B cell (primary cell): ENCODE data around the gene LPO. TPM values are rescaled to one million over a fixed set of nuclear protein-coding genes. Genes with fewer than 3 reads are reported as not detected.

Experiments used
- ATAC-seq: fragments of 200-7000 bp; cut with Tn5 transposase; one replicate; pipeline ENCODE4 v1.10.0; 2021; ENCODE audit warnings: low read depth, mild to moderate bottlenecking, moderate number of reproducible peaks, moderate library complexity
- CTCF ChIA-PET: fragments of 350-600 bp; sonication (Branson Sonifier 250); formaldehyde crosslinking; loops from one replicate; lab custom pipeline; 2021; ENCODE audit warnings: antibody characterized with exemption, inconsistent platforms; lab: Charles Lee
- POLR2A ChIA-PET: fragments of 350-600 bp; sonication (Branson Sonifier 250); formaldehyde crosslinking; loops from one replicate; lab custom pipeline; 2021; ENCODE audit warnings: antibody characterized with exemption; lab: Charles Lee
- DNase-seq: peaks from one replicate; pipeline ENCODE4 v3.0.0; 2013
- H2AFZ ChIP-seq: 2 replicates; pipeline ENCODE4 v1.6.1; 2012; ENCODE audit warnings: mild to moderate bottlenecking, low read depth, low read length; ENCODE audit not compliant: insufficient read depth, poor library complexity, severe bottlenecking
- H3K27ac ChIP-seq, 2 donors: 1 replicate in 1 of 2; 2 replicates in 1 of 2; pipeline ENCODE4 v1.5.1; 2012 to 2013; ENCODE audit warnings: low read length in 2 of 2, mild to moderate bottlenecking in 2 of 2, moderate library complexity in 1 of 2
- H3K27me3 ChIP-seq, 4 experiments: fragments of 200-600 bp in 1 of 4; sonication (generic) in 1 of 4; replicated peaks in 1 of 4; 1 replicate in 2 of 4; 2 replicates in 2 of 4; pipeline versions ENCODE4 v1.6.1 to v1.7.0; 2013 to 2016; ENCODE audit warnings: low read length in 3 of 4, mild to moderate bottlenecking in 2 of 4, mixed read lengths in 1 of 4, moderate library complexity in 1 of 4; ENCODE audit not compliant: insufficient read depth in 4 of 4, control insufficient read depth in 3 of 4; ENCODE audit errors: control extremely low read depth in 1 of 4
- H3K36me3 ChIP-seq, 2 experiments: replicated peaks in 1 of 2; 1 replicate in 1 of 2; 2 replicates in 1 of 2; pipeline versions ENCODE4 v1.6.1 to v1.7.1; 2013; ENCODE audit warnings: low read length in 1 of 2; ENCODE audit not compliant: insufficient read depth in 2 of 2, control insufficient read depth in 1 of 2; ENCODE audit errors: control extremely low read depth in 1 of 2, extremely low read depth in 1 of 2
- H3K4me1 ChIP-seq, 2 donors: fragments of 200-600 bp in 1 of 2; sonication (generic) in 1 of 2; 1 replicate in 1 of 2; 2 replicates in 1 of 2; pipeline versions ENCODE4 v1.5.1 to v1.6.1; 2013 to 2017; ENCODE audit warnings: low read length in 2 of 2; ENCODE audit not compliant: control insufficient read depth in 2 of 2, insufficient read depth in 2 of 2
- H3K4me2 ChIP-seq: replicated peaks from 2 replicates; pipeline ENCODE3; 2012; ENCODE audit warnings: mild to moderate bottlenecking, low read depth, low read length; ENCODE audit not compliant: poor library complexity, severe bottlenecking
- H3K4me3 ChIP-seq, 5 experiments: fragments of 200-600 bp in 1 of 5; sonication (generic) in 1 of 5; 1 replicate in 3 of 5; 2 replicates in 2 of 5; pipeline versions ENCODE4 v1.5.1 to v1.7.0; 2011 to 2016; ENCODE audit warnings: low read length in 4 of 5, mild to moderate bottlenecking in 4 of 5, low read depth in 2 of 5, control low read depth in 1 of 5, moderate library complexity in 1 of 5; ENCODE audit not compliant: insufficient read depth in 1 of 5; ENCODE audit errors: control extremely low read depth in 1 of 5, extremely low read depth in 1 of 5
- H3K79me2 ChIP-seq: fragments of 200-600 bp; sonication (generic); one replicate; pipeline ENCODE4 v1.6.0; 2016; ENCODE audit warnings: low read length; ENCODE audit not compliant: control insufficient read depth, insufficient read depth
- H3K9ac ChIP-seq: fragments of 200-600 bp; sonication (generic); 2 replicates; pipeline ENCODE4 v1.6.1; 2017; ENCODE audit warnings: mild to moderate bottlenecking, low read length, moderate library complexity
- H3K9me3 ChIP-seq, 3 donors: one replicate each; pipeline versions ENCODE4 v1.6.1 to v1.7.1; 2013; ENCODE audit warnings: low read length in 2 of 3; ENCODE audit not compliant: control insufficient read depth in 2 of 3, insufficient read depth in 1 of 3; ENCODE audit errors: control extremely low read depth in 1 of 3
- H4K20me1 ChIP-seq: 2 replicates; pipeline ENCODE4 v1.6.0; 2012; ENCODE audit warnings: mild to moderate bottlenecking, low read length; ENCODE audit not compliant: insufficient read depth, control insufficient read depth, poor library complexity, severe bottlenecking
- H3K27ac Mint-ChIP-seq: one replicate; pipeline ENCODE4 v1.8.0; 2021; ENCODE audit warnings: mixed read lengths
- H3K27me3 Mint-ChIP-seq: one replicate; pipeline ENCODE4 v1.8.0; 2021; ENCODE audit warnings: mixed read lengths
- H3K4me1 Mint-ChIP-seq: one replicate; pipeline ENCODE4 v1.8.0; 2021; ENCODE audit warnings: mixed read lengths
- H3K4me3 Mint-ChIP-seq: one replicate; pipeline ENCODE4 v1.8.0; 2021; ENCODE audit warnings: mixed read lengths
- H3K9me3 Mint-ChIP-seq: one replicate; pipeline ENCODE4 v1.8.0; 2022; ENCODE audit warnings: mixed read lengths; ENCODE audit not compliant: insufficient read depth
- EZH2 ChIP-seq: IDR thresholded peaks from 2 replicates; pipeline ENCODE4 v1.6.1; 2012; ENCODE audit warnings: borderline replicate concordance, low read depth, mild to moderate bottlenecking, moderate library complexity, low read length; ENCODE audit not compliant: insufficient read depth, poor library complexity, severe bottlenecking
- WGBS: methylation state at CpG from one replicate; pipeline ENCODE4 v1.1.5; 2013; ENCODE audit warnings: missing lambda C conversion rate; ENCODE audit not compliant: insufficient coverage; 5-methylcytosine and 5-hydroxymethylcytosine counted together
- intact Hi-C: fragments of 100-400 bp; cut with micrococcal nuclease; formaldehyde crosslinking; loops from one replicate; pipeline ENCODE4 v1.10.0; 2022
- polyA plus RNA-seq: library from polyadenylated mRNA; depleted of rRNA; stranded (reverse); fragments of >200 nt; gene quantifications from 2 replicates; pipeline ENCODE4 v1.2.3, GENCODE V29; 2012
- total RNA-seq, 2 donors: library from RNA; stranded (reverse); fragments of 120-200 nt in 1 of 2; gene quantifications; 1 replicate in 1 of 2; 2 replicates in 1 of 2; pipeline versions ENCODE4 v1.2.3 to v1.2.4, GENCODE V29; 2013 to 2022
- TF ChIP-seq, protein P1 (sequence below): fragments of 200-600 bp; IDR thresholded peaks from one replicate; pipeline ENCODE4 v1.8.0; 2022; ENCODE audit warnings: antibody characterized with exemption, mild to moderate bottlenecking

LPO gene
- total and polyA plus RNA-seq, 2 donors (not counting 1 experiment from before 2014, with no cell fraction given) = not detected

DNA sequence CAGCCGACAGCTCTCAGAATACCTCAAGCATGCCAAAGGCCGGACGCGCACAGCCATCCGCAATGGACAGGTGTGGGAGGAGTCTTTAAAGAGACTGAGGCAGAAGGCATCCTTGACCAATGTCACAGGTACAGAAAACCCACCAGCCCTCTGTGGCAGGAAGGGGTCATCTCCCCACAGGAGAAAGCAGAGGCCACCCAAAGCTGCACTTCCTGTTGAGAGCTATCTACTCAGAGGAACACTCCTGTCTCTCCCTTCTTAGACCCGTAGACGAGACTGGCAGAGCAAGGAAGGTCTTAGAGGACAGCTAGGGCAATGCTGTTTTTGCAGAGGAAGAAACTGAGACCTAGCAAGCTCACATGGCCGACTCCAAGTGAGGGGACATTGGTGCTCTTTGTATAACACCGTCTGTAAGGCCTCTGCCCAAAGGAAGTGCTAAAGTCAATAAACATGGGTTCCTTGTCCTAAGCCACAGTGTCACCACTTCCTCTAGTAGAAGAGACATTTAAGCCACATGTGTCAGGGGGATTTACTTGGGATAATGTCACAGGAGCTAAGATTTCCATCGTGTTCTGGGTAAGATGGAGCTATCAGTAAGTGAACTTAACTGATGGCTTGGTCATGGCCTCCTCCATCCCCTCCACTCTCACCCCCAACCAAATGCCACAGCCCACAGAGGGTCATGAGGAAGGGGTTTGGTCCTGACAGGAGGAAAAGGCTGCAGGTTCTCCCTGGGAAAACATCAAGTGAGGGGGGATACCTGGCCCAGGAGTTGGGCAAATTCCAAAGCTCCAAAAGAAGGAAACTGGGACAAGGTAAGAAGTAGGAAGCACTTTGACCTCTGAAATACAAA lies 9.4 kb downstream of the LPO start:
- H3K4me2 ChIP-seq = no peak overlapping the region
- no peaks in the 10 kb centered on the region for H4K20me1 ChIP-seq
- Mint-ChIP-seq H3K27me3 (peaks cover 26% of the 10 kb centered on the region), H3K4me3 (peak overlapping the region; percentile 37), H3K9me3 (no peaks in the 10 kb centered on the region), H3K4me1 (peaks cover 19% of the 10 kb centered on the region), H3K27ac (no peak overlapping the region)
- H3K9ac ChIP-seq = no peak overlapping the region
- intact Hi-C loops = no loop called here
- H3K27me3 ChIP-seq = peaks cover 0 to 35% (median 9%) of the 10 kb centered on the region in 4 experiments
- H3K79me2 ChIP-seq = no peaks in the 10 kb centered on the region
- peak overlapping the region; percentile 54 for H2AFZ ChIP-seq
- DNase-seq (no peak), ATAC-seq (no peak)
- no peaks in the 10 kb centered on the region for H3K36me3 ChIP-seq
- H3K4me1 ChIP-seq = peaks cover 14 to 18% of the 10 kb centered on the region in 2 donors
- TF ChIP-seq, protein P1, sequence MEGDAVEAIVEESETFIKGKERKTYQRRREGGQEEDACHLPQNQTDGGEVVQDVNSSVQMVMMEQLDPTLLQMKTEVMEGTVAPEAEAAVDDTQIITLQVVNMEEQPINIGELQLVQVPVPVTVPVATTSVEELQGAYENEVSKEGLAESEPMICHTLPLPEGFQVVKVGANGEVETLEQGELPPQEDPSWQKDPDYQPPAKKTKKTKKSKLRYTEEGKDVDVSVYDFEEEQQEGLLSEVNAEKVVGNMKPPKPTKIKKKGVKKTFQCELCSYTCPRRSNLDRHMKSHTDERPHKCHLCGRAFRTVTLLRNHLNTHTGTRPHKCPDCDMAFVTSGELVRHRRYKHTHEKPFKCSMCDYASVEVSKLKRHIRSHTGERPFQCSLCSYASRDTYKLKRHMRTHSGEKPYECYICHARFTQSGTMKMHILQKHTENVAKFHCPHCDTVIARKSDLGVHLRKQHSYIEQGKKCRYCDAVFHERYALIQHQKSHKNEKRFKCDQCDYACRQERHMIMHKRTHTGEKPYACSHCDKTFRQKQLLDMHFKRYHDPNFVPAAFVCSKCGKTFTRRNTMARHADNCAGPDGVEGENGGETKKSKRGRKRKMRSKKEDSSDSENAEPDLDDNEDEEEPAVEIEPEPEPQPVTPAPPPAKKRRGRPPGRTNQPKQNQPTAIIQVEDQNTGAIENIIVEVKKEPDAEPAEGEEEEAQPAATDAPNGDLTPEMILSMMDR = no peak
- no peak for TF ChIP-seq EZH2
- no peak overlapping the region for H3K4me3 ChIP-seq
- no peak overlapping the region for H3K27ac ChIP-seq
- 77% methylated on average over 7 of the region's 10 CpGs for WGBS
- ChIA-PET CTCF (interaction anchor here (0.7 to 8.4 kb wide), 13 partner anchors 8 to 240 kb away, joined by 3 to 58 read pairs (median 4); partner anchors contain the start of genes HSF5 and MKS1), POLR2A (interaction anchor here (0.6 kb wide), 1 partner anchor 269 kb away, joined by 5 read pairs; no protein-coding TSS in a partner anchor)
- H3K9me3 ChIP-seq = no peaks in the 10 kb centered on the region

DNA sequence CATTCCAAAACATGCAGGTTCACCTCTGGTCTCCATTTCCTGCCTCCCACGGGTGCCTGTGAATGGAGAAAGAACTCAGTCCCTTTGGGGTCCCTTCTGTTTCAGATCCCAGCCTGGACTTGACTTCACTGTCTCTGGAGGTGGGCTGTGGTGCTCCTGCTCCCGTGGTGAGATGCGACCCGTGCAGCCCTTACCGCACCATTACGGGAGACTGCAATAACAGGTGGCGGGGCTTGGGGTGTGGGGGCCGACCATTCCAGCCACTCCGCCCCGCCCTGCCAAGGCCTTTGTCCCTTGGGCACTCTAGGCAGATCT lies 10.5 kb downstream of the LPO start:
- peak overlapping the region; percentile 93 for H2AFZ ChIP-seq
- H3K27ac Mint-ChIP-seq = no peak overlapping the region
- ChIA-PET CTCF (interaction anchor here (0.9 to 8.4 kb wide), 16 partner anchors 10 to 256 kb away, joined by 3 to 58 read pairs (median 8); partner anchors contain the start of genes HSF5, LPO, MKS1 and RNF43), POLR2A (no interaction called here)
- H3K79me2 ChIP-seq = no peaks in the 10 kb centered on the region
- no peaks in the 10 kb centered on the region for H3K9me3 Mint-ChIP-seq
- peaks cover 18% of the 10 kb centered on the region for H3K27me3 Mint-ChIP-seq
- TF ChIP-seq EZH2 = no peak
- TF ChIP-seq, protein P1 = no peak
- peak overlapping the region; percentile 88 for H3K4me2 ChIP-seq
- WGBS = 32% methylated on average over 10 of the region's 10 CpGs
- no peaks in the 10 kb centered on the region for H3K9me3 ChIP-seq
- H4K20me1 ChIP-seq = no peaks in the 10 kb centered on the region
- peak overlapping the region; percentile 92 for H3K4me3 Mint-ChIP-seq
- peaks cover 0 to 35% (median 8%) of the 10 kb centered on the region in 4 experiments for H3K27me3 ChIP-seq
- ATAC-seq = no peak
- H3K9ac ChIP-seq = peak overlapping the region; percentile 67
- no peak overlapping the region for H3K27ac ChIP-seq
- intact Hi-C loops = loop anchor here (1.0 kb wide), 4 partner anchors 16 to 168 kb away; partner anchors contain the start of genes MKS1 and RNF43
- no peaks in the 10 kb centered on the region for H3K36me3 ChIP-seq
- peaks cover 19% of the 10 kb centered on the region for H3K4me1 Mint-ChIP-seq
- H3K4me1 ChIP-seq = peaks cover 14 to 18% of the 10 kb centered on the region in 2 donors
- DNase-seq = no peak
- peak overlapping the region in 4 of 5 experiments; percentile 60 to 66 (median 62) for H3K4me3 ChIP-seq
